ENCODE results near the gene RFX1. TPM values are rescaled to one million over a fixed set of nuclear protein-coding genes. Genes with fewer than 3 reads are reported as not detected.

The RFX1 gene
- total and polyA plus RNA-seq, 2 of the 13 experiments (the other 11 are each of a cell fraction or from before 2014, with no cell fraction given) = 1.1 to 1.3 TPM

DNA sequence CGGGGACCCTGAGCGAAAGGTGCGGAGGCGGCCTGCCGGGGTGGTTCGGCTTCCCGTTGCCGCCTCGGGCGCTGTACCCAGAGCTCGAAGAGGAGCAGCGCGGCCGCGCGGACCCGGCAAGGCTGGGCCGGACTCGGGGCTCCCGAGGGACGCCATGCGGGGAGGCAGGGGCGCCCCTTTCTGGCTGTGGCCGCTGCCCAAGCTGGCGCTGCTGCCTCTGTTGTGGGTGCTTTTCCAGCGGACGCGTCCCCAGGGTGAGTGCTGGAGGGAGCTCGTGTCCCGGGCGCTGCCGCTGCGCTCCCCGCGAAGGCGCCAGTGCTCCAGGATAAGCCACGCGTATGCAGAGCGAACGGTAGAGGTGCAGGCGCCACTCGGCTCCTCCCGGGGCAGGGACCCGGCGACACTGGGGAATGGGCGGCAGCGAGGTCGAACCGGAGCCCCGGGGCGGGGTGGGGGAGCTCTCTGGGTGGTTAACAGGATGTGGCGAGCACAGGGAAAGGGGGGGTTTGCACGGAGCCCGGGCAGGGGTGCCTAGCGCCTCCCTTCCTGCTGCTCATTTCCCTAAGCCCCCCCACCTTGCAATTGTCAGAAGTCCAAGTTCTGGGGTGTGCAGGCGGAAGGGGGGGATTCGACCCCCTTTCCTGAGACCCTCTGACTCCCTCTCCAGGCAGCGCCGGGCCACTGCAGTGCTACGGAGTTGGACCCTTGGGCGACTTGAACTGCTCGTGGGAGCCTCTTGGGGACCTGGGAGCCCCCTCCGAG, 25.8 kb upstream of the RFX1 start, which contains the start of gene IL27RA (continued):
- TF ChIP-seq, protein P1, sequence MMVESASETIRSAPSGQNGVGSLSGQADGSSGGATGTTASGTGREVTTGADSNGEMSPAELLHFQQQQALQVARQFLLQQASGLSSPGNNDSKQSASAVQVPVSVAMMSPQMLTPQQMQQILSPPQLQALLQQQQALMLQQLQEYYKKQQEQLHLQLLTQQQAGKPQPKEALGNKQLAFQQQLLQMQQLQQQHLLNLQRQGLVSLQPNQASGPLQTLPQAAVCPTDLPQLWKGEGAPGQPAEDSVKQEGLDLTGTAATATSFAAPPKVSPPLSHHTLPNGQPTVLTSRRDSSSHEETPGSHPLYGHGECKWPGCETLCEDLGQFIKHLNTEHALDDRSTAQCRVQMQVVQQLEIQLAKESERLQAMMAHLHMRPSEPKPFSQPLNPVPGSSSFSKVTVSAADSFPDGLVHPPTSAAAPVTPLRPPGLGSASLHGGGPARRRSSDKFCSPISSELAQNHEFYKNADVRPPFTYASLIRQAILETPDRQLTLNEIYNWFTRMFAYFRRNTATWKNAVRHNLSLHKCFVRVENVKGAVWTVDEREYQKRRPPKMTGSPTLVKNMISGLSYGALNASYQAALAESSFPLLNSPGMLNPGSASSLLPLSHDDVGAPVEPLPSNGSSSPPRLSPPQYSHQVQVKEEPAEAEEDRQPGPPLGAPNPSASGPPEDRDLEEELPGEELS (CRISPR knock-in tag; IDR thresholded peaks at IDR 0.05) = no peak
- TF ChIP-seq THAP11 (CRISPR knock-in tag; IDR thresholded peaks at IDR 0.05) (peak; percentile 63), MIER3 (CRISPR knock-in tag; IDR thresholded peaks at IDR 0.05; ENCODE audit: borderline replicate concordance) (no peak), SCMH1 (CRISPR knock-in tag; IDR thresholded peaks at IDR 0.05; ENCODE audit: borderline replicate concordance) (no peak), SUZ12 (IDR thresholded peaks at IDR 0.05; ENCODE audit: low read depth, low read length) (no peak), ZC3H13 (CRISPR knock-in tag; IDR thresholded peaks at IDR 0.05) (peak; percentile 43; the same call in 1 of the 2 replicates), MBNL3 (CRISPR knock-in tag; conservative IDR thresholded peaks at IDR 0.05) (no peak)
- TF ChIP-seq, protein P2, sequence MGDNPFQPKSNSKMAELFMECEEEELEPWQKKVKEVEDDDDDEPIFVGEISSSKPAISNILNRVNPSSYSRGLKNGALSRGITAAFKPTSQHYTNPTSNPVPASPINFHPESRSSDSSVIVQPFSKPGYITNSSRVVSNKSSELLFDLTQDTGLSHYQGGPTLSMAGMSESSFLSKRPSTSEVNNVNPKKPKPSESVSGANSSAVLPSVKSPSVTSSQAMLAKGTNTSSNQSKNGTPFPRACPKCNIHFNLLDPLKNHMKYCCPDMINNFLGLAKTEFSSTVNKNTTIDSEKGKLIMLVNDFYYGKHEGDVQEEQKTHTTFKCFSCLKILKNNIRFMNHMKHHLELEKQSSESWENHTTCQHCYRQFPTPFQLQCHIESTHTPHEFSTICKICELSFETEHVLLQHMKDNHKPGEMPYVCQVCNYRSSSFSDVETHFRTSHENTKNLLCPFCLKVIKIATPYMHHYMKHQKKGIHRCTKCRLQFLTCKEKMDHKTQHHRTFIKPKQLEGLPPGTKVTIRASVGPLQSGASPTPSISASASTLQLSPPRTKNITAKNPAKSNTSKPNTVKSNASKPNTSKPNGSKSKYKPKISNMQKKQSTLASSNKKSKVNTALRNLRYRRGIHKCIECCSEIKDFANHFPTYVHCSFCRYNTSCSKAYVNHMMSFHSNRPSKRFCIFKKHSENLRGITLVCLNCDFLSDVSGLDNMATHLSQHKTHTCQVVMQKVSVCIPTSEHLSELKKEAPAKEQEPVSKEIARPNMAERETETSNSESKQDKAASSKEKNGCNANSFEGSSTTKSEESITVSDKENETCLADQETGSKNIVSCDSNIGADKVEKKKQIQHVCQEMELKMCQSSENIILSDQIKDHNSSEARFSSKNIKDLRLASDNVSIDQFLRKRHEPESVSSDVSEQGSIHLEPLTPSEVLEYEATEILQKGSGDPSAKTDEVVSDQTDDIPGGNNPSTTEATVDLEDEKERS (CRISPR knock-in tag; IDR thresholded peaks at IDR 0.05) = no peak
- TF ChIP-seq, protein P3, sequence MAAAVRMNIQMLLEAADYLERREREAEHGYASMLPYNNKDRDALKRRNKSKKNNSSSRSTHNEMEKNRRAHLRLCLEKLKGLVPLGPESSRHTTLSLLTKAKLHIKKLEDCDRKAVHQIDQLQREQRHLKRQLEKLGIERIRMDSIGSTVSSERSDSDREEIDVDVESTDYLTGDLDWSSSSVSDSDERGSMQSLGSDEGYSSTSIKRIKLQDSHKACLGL (CRISPR knock-in tag; IDR thresholded peaks at IDR 0.05) = peak; percentile 82; the same call in 1 of the 2 replicates
- TF ChIP-seq, protein P4, sequence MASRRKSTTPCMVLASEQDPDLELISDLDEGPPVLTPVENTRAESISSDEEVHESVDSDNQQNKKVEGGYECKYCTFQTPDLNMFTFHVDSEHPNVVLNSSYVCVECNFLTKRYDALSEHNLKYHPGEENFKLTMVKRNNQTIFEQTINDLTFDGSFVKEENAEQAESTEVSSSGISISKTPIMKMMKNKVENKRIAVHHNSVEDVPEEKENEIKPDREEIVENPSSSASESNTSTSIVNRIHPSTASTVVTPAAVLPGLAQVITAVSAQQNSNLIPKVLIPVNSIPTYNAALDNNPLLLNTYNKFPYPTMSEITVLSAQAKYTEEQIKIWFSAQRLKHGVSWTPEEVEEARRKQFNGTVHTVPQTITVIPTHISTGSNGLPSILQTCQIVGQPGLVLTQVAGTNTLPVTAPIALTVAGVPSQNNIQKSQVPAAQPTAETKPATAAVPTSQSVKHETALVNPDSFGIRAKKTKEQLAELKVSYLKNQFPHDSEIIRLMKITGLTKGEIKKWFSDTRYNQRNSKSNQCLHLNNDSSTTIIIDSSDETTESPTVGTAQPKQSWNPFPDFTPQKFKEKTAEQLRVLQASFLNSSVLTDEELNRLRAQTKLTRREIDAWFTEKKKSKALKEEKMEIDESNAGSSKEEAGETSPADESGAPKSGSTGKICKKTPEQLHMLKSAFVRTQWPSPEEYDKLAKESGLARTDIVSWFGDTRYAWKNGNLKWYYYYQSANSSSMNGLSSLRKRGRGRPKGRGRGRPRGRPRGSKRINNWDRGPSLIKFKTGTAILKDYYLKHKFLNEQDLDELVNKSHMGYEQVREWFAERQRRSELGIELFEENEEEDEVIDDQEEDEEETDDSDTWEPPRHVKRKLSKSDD (CRISPR knock-in tag; IDR thresholded peaks at IDR 0.05; ENCODE audit: low read depth) = 0 out of 2 replicates have a peak, but pooled peaks have one; percentile 56
- TF ChIP-seq, protein P5, sequence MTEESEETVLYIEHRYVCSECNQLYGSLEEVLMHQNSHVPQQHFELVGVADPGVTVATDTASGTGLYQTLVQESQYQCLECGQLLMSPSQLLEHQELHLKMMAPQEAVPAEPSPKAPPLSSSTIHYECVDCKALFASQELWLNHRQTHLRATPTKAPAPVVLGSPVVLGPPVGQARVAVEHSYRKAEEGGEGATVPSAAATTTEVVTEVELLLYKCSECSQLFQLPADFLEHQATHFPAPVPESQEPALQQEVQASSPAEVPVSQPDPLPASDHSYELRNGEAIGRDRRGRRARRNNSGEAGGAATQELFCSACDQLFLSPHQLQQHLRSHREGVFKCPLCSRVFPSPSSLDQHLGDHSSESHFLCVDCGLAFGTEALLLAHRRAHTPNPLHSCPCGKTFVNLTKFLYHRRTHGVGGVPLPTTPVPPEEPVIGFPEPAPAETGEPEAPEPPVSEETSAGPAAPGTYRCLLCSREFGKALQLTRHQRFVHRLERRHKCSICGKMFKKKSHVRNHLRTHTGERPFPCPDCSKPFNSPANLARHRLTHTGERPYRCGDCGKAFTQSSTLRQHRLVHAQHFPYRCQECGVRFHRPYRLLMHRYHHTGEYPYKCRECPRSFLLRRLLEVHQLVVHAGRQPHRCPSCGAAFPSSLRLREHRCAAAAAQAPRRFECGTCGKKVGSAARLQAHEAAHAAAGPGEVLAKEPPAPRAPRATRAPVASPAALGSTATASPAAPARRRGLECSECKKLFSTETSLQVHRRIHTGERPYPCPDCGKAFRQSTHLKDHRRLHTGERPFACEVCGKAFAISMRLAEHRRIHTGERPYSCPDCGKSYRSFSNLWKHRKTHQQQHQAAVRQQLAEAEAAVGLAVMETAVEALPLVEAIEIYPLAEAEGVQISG (CRISPR knock-in tag; IDR thresholded peaks at IDR 0.05) = peak; percentile 50
- TF ChIP-seq, protein P6, sequence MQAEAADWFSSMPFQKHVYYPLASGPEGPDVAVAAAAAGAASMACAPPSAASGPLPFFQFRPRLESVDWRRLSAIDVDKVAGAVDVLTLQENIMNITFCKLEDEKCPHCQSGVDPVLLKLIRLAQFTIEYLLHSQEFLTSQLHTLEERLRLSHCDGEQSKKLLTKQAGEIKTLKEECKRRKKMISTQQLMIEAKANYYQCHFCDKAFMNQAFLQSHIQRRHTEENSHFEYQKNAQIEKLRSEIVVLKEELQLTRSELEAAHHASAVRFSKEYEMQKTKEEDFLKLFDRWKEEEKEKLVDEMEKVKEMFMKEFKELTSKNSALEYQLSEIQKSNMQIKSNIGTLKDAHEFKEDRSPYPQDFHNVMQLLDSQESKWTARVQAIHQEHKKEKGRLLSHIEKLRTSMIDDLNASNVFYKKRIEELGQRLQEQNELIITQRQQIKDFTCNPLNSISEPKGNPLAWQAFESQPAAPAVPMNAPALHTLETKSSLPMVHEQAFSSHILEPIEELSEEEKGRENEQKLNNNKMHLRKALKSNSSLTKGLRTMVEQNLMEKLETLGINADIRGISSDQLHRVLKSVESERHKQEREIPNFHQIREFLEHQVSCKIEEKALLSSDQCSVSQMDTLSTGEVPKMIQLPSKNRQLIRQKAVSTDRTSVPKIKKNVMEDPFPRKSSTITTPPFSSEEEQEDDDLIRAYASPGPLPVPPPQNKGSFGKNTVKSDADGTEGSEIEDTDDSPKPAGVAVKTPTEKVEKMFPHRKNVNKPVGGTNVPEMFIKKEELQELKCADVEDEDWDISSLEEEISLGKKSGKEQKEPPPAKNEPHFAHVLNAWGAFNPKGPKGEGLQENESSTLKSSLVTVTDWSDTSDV (CRISPR knock-in tag; IDR thresholded peaks at IDR 0.05) = no peak
